Stomach (tissue), 19 donors: Measurements from ENCODE around the gene POLH. TPM values are rescaled to one million over a fixed set of nuclear protein-coding genes. Genes with fewer than 3 reads are reported as not detected.
"Not testable (repeated sequence)": the region's sequence is repeated elsewhere in the genome, so short reads cannot be mapped to it uniquely, and the experiment has no call there.

Experiments
- DNase-seq, 2 donors: peaks; one replicate each; pipeline versions ENCODE4 v3.0.0 to v3.0.0-alpha.2; 2013 to 2019
- H3K27ac ChIP-seq, 5 donors: fragments of 200-600 bp in 4 of 5; sonication (generic) in 4 of 5; one replicate each; pipeline ENCODE4 v1.5.1; 2013 to 2019; ENCODE audit warnings: mild to moderate bottlenecking in 1 of 5, moderate library complexity in 1 of 5
- H3K27me3 ChIP-seq, 3 donors: fragments of 200-600 bp; sonication (generic); one replicate each; pipeline ENCODE4 v1.5.1; 2017 to 2019; ENCODE audit warnings: mixed run types in 1 of 3
- H3K36me3 ChIP-seq, 4 donors: fragments of 200-600 bp; sonication (generic); 1 replicate in 3 of 4; 2 replicates in 1 of 4; pipeline ENCODE4 v1.5.1; 2016 to 2019
- H3K4me1 ChIP-seq, 4 donors: fragments of 200-600 bp; sonication (generic); one replicate each; pipeline ENCODE4 v1.5.1; 2016 to 2019
- H3K4me3 ChIP-seq, 4 donors: fragments of 200-600 bp; sonication (generic) in 3 of 4; one replicate each; pipeline ENCODE4 v1.5.1; 2016 to 2019; ENCODE audit warnings: mild to moderate bottlenecking in 1 of 4
- H3K9me3 ChIP-seq, 4 donors: fragments of 200-600 bp; sonication (generic); one replicate each; pipeline ENCODE4 v1.5.1; 2016 to 2019
- CTCF ChIP-seq, 7 experiments: fragments of 450-650 bp in 4 of 7; fragments of 200-600 bp in 3 of 7; sonication (generic) in 3 of 7; IDR thresholded peaks; one replicate each; pipeline ENCODE4 v1.5.1; 2016 to 2019; ENCODE audit warnings: antibody characterized with exemption in 7 of 7, control low read depth in 2 of 7, mild to moderate bottlenecking in 1 of 7
- EP300 ChIP-seq: sonication (generic); formaldehyde crosslinking; IDR thresholded peaks from one replicate; pipeline ENCODE4 v1.6.1; 2017; ENCODE audit warnings: antibody characterized with exemption
- POLR2A ChIP-seq, 4 donors: fragments of 450-650 bp; IDR thresholded peaks; one replicate each; pipeline ENCODE4 v1.6.1; 2016; ENCODE audit warnings: antibody characterized with exemption in 4 of 4, control low read depth in 2 of 4, mild to moderate bottlenecking in 1 of 4, moderate library complexity in 1 of 4
- POLR2AphosphoS5 ChIP-seq, 3 donors: sonication (generic); formaldehyde crosslinking; IDR thresholded peaks; one replicate each; pipeline ENCODE4 v1.6.1; 2016; ENCODE audit warnings: antibody characterized with exemption in 3 of 3
- WGBS, 5 donors: extraction: QIAGEN DNeasy Blood & Tissue Kit in 3 of 5; methylation state at CpG; one replicate each; pipeline versions ENCODE4 v1.1.5 to v1.1.7; 2013 to 2018; 5-methylcytosine and 5-hydroxymethylcytosine counted together
- intact Hi-C: fragments of 100-400 bp; cut with DNase I; formaldehyde crosslinking; loops from one replicate; pipeline ENCODE4 v1.15.1; 2023; ENCODE audit warnings: low total_unique reads
- long read RNA-seq, 10 donors: transcript quantifications; one replicate each; lab custom pipeline, GENCODE V29; 2026
- polyA plus RNA-seq, 3 donors: library from polyadenylated mRNA; stranded (reverse); fragments of 200-250 nt; gene quantifications; one replicate each; pipeline ENCODE4 v1.2.3, GENCODE V29; 2013
- total RNA-seq, 5 donors: library from RNA; depleted of rRNA; stranded (reverse); fragments of >200 nt; gene quantifications; one replicate each; pipeline versions ENCODE4 v1.1.0 to v1.2.3, GENCODE V29; 2014 to 2016
- donor health status: healthy with polysubstance abuse.
- donor health status: Bipolar disorder and iron deficiency.
- donor health status: healthy.

Gene POLH
- total RNA-seq (10 to 100 TPM in 1 of 5 donors, 1 to 10 TPM in 4; 5.8 to 47.8 (median 7.9) TPM), polyA plus RNA-seq (1 to 10 TPM; 1.8 to 6.9 (median 2.4) TPM)
- long read RNA-seq, donor 1, partial matches to known transcripts = 0 of 1 reads
- long read RNA-seq, donor 1, other reads (novel, unspliced or antisense) = 0 of 1 reads
- long read RNA-seq, donor 2, partial matches to known transcripts = 0 of 2 reads
- long read RNA-seq, donor 2, other reads (novel, unspliced or antisense) = 0 of 2 reads
- long read RNA-seq, donor 3, partial matches to known transcripts = 0 of 1 reads
- long read RNA-seq, donor 3, other reads (novel, unspliced or antisense) = 0 of 1 reads
- long read RNA-seq, donor 4 = 0 reads
- long read RNA-seq, donor 5, partial matches to known transcripts = 0 of 2 reads
- long read RNA-seq, donor 5, other reads (novel, unspliced or antisense) = 0 of 2 reads
- long read RNA-seq, donor 6, partial matches to known transcripts = 0 of 4 reads
- long read RNA-seq, donor 6, other reads (novel, unspliced or antisense) = 0 of 4 reads
- long read RNA-seq, donor 7, partial matches to known transcripts = 0 of 2 reads
- long read RNA-seq, donor 7, other reads (novel, unspliced or antisense) = 0 of 2 reads
- long read RNA-seq, donor 8, partial matches to known transcripts = 0 of 2 reads
- long read RNA-seq, donor 8, other reads (novel, unspliced or antisense) = 0 of 2 reads
- long read RNA-seq, donor 9, partial matches to known transcripts = 0 of 1 reads
- long read RNA-seq, donor 9, other reads (novel, unspliced or antisense) = 0 of 1 reads
- long read RNA-seq, donor 10, partial matches to known transcripts = 0 of 2 reads
- long read RNA-seq, donor 10, other reads (novel, unspliced or antisense) = 0 of 2 reads

DNA sequence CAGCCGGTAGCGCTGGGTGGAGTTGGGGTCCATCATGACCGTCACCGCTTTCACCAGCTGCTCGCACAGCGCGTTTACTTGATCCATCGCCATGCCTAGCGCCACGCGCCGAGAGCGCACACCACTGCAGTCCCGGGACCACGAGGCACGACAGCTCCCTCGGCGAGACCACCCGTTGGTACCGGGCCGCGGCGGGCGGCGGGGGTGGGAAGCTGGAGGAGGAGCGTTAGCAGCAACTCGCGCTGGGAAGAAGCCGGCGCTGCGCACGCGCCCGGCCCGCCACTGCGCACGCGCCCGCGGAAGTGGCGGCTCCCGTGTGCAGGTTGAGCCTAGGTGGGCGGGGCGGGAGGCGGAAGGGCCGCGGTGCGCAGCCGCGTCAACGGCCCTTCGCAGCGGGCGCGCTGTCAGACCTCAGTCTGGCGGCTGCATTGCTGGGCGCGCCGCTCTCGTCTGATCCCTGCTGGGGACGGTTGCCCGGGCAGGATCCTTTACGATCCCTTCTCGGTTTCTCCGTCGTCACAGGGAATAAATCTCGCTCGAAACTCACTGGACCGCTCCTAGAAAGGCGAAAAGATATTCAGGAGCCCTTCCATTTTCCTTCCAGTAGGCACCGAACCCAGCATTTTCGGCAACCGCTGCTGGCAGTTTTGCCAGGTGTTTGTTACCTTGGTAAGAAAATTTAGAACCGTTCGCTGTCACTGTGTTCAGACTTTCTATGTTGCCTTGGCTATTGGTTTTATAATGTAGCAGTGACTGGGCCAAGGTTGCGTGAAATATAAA, at the start of gene POLH, which contains the start of gene XPO5:
Gene POLH (plus strand): TSS at position 414 of the 780 bp plus-strand sequence. CDS start 6,135 bp downstream, outside the sequence.
Gene XPO5 (minus strand): TSS at position 267 of the 780 bp plus-strand sequence. CDS start 174 bp downstream, at position 93.
- H3K27ac ChIP-seq = peak within 1 kb of the TSS; percentile 77 to 84 (median 81)

DNA sequence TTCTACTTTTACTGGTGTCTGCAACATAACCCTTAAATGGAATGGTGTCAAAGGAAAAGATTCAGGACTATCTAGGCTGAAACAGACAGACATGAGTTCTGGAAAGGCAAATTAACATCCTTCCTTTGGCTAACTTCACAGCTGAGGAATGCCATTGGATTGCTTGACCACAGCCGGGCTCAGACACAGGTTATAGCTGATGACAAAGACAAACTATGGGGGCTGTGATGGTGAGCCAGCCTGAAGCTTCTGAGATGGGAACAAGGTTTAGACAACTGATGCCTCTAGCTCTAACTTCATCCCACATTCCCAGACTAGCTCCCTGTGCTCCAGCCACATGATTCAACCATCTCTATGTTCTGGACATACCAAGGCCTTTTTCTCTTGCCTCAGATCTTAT, 43.8 kb upstream of the POLH start:
- WGBS, 5 donors = 82 to 100% (median 95%) methylated on average over 1 of the region's 1 CpG
- Histone ChIP-seq H3K36me3 (peaks cover 36 to 94% (median 93%) of the 10 kb centered on the region in 4 donors), H3K27me3 (no peaks in the 10 kb centered on the region), H3K27ac (no peak overlapping the region), H3K9me3 (no peaks in the 10 kb centered on the region), H3K4me3 (no peak overlapping the region), H3K4me1 (no peaks in the 10 kb centered on the region)
- no peak for DNase-seq
- intact Hi-C loops = no loop called here
- TF ChIP-seq EP300 (no peak), CTCF (IDR thresholded peaks at IDR 0.05) (no peak), POLR2AphosphoS5 (IDR thresholded peaks at IDR 0.05) (no peak), POLR2A (IDR thresholded peaks at IDR 0.05) (no peak)

More for the DNA sequence above, at the start of gene POLH, which contains the start of gene XPO5:
- 0% methylated on average over 43 to 76 of the region's 76 CpGs for WGBS, 5 donors
- peaks cover 0 to 43% (median 37%) of the 10 kb centered on the region in 4 donors for H3K4me1 ChIP-seq
- DNase-seq = peak; percentile 95 to 98
- peaks cover 7 to 25% (median 25%) of the 10 kb centered on the region in 4 donors for H3K36me3 ChIP-seq
- no peak for TF ChIP-seq CTCF (IDR thresholded peaks at IDR 0.05)
- peak; percentile 84 to 97 (median 97) for TF ChIP-seq POLR2AphosphoS5 (IDR thresholded peaks at IDR 0.05)
- peak in 2 of 4 donors; percentile 57 to 58 for TF ChIP-seq POLR2A (IDR thresholded peaks at IDR 0.05)
- no peak for TF ChIP-seq EP300
- H3K4me3 ChIP-seq = peak within 1 kb of the TSS; percentile 88 to 97 (median 94)
- H3K27me3 ChIP-seq = no peaks in the 10 kb centered on the region
- no peaks in the 10 kb centered on the region for H3K9me3 ChIP-seq
- intact Hi-C loops = no loop called here

DNA sequence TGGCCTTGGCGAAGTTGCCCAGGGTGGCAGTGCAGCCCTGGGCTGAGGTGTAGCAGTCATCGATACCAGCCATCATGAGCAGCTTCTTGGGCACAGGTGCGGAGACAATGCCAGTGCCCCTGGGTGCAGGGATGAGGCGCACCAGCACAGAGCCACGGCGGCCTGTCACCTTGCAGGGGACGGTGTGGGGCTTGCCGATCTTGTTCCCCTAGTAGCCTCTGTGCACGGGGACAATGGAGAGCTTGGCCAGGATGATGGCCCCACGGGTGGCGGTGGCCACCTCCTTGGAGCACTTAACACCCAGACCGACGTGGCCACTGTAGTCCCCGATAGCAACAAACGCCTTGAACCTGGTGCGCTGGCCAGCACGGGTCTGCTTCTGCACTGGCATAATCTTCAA, 37.0 kb upstream of the POLH start:
- WGBS, 5 donors = 96 to 100% (median 99%) methylated on average over 2 to 15 of the region's 17 CpGs
- H3K9me3 ChIP-seq, H3K27me3 ChIP-seq, intact Hi-C loops, H3K4me3 ChIP-seq, H3K4me1 ChIP-seq, DNase-seq, H3K27ac ChIP-seq: not testable (repeated sequence)
- H3K36me3 ChIP-seq = peaks cover 35 to 91% (median 90%) of the 10 kb centered on the region in 4 donors

- DNase-seq, H3K9me3 ChIP-seq, H3K27ac ChIP-seq, H3K4me3 ChIP-seq, H3K27me3 ChIP-seq, H3K4me1 ChIP-seq, intact Hi-C loops: not testable (repeated sequence)
- 96 to 98% (median 97%) methylated on average over 20 of the region's 20 CpGs for WGBS, 5 donors
- H3K36me3 ChIP-seq = peaks cover 38 to 91% (median 91%) of the 10 kb centered on the region in 4 donors
These were observed 36.6 kb upstream of the POLH start for GRCh38 chr6:43539409-43539808.

DNA sequence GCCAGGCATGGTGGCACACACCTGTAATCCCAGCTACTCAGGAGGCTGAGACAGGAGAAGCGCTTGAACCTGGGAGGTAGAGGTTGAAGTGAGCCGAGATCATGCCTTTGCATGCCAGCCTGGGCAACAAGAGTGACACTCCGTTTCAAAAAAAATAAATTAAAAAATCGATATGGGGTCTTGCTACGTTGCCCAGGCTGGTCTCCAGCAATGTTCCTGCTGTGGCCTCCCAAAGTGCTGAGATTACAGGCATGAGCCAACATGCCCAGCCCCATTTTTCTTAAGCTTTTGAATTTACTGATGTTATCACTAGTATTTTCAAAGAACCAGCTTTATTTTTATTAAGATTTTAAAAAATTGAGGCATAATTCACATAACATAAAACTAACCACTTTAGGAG, 35.5 kb upstream of the POLH start:
- intact Hi-C loops = no loop called here
- H3K36me3 ChIP-seq = peaks cover 45 to 93% (median 92%) of the 10 kb centered on the region in 4 donors
- 92 to 97% (median 97%) methylated on average over 5 of the region's 5 CpGs for WGBS, 5 donors

More for the DNA sequence above, 35.5 kb upstream of the POLH start:
- no peak for DNase-seq
- Histone ChIP-seq H3K27ac (no peak overlapping the region), H3K4me1 (no peaks in the 10 kb centered on the region), H3K4me3 (no peak overlapping the region), H3K9me3 (no peaks in the 10 kb centered on the region), H3K27me3 (no peaks in the 10 kb centered on the region)
- TF ChIP-seq EP300 (no peak), CTCF (IDR thresholded peaks at IDR 0.05) (no peak), POLR2AphosphoS5 (IDR thresholded peaks at IDR 0.05) (no peak), POLR2A (IDR thresholded peaks at IDR 0.05) (no peak)
